B cell (primary cell): ENCODE measurements around the gene CAMTA1.

Experiments
- CTCF ChIP-seq: fragments of 200-600 bp; IDR thresholded peaks from one replicate; pipeline ENCODE4 v1.8.0; 2022; ENCODE audit warnings: antibody characterized with exemption, mild to moderate bottlenecking
- EZH2 ChIP-seq: IDR thresholded peaks from 2 replicates; pipeline ENCODE4 v1.6.1; 2012; ENCODE audit warnings: borderline replicate concordance, low read depth, mild to moderate bottlenecking, moderate library complexity, low read length; ENCODE audit not compliant: insufficient read depth, poor library complexity, severe bottlenecking

GRCh38 chr1:6982860-6983259, 197.6 kb downstream of the CAMTA1 start:
- TF ChIP-seq CTCF (no peak), EZH2 (no peak)
